GM20000 (cell line): Measurements from ENCODE around the gene OR52K2.
"Not testable (repeated sequence)": the region's sequence is repeated elsewhere in the genome, so short reads cannot be mapped to it uniquely, and the experiment has no call there.

Experiments
- DNase-seq: peaks from one replicate; pipeline ENCODE4 v3.0.0; 2012; ENCODE audit warnings: low spot score
- CTCF ChIP-seq: IDR thresholded peaks from 2 replicates; pipeline ENCODE4 v1.5.1; 2012; ENCODE audit warnings: mild to moderate bottlenecking, control low read depth; ENCODE audit errors: extremely low read depth, missing control alignments

The OR52K2 gene

DNA sequence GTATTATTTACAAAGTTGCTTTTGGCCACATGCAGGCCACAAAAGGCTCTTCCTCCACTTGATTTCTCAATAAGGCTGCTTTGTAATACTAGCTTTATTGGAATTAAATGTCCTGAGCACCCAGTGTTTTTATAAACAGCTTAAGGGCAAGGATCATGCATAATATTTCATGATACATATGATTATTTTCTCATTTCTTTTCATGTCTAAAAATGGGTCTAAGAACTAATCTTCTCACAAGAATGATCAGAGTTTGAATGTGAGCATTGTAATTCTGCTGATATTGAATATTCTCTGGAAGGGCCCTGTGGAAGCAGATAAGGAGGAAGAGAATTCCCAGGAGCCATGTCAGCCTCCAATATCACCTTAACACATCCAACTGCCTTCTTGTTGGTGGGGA, at the start of gene OR52K2:
Gene OR52K2 (plus strand): TSS at position 301 of the 400 bp plus-strand sequence. CDS start 45 bp downstream, at position 346.
- no peak for TF ChIP-seq CTCF
- DNase-seq = no peak

- DNase-seq = not testable (repeated sequence)
Observed at GRCh38 chr11:4406206-4406605, 42.9 kb upstream of the OR52K2 start.

GRCh38 chr11:4416306-4416705, 32.8 kb upstream of the OR52K2 start:
- TF ChIP-seq CTCF = no peak
- no peak for DNase-seq

DNA sequence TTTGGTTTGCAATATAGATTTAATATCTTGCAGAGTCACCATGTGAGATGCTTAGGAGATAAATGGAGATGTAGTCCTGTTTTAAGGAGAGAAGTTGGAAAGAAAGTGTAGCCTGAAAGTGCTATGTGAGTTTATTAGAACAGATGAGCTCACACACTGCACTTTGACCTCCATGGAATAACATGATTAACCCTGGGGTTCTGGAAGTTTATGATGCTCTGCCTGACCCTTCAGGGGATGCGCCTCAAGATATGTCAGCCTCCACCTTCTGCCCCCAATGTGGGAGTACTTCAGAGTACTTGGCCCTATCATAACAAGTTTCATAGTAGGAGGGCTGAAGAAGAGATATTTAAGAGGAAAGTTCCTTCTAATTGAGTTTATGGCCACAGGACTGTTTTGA, 32.3 kb upstream of the OR52K2 start:
- no peak for TF ChIP-seq CTCF
- DNase-seq = no peak

- TF ChIP-seq CTCF = no peak
- no peak for DNase-seq
Observed at GRCh38 chr11:4418403-4418802, 30.7 kb upstream of the OR52K2 start.

GRCh38 chr11:4430051-4430450, 19.0 kb upstream of the OR52K2 start:
- DNase-seq = no peak
- TF ChIP-seq CTCF = no peak

DNA sequence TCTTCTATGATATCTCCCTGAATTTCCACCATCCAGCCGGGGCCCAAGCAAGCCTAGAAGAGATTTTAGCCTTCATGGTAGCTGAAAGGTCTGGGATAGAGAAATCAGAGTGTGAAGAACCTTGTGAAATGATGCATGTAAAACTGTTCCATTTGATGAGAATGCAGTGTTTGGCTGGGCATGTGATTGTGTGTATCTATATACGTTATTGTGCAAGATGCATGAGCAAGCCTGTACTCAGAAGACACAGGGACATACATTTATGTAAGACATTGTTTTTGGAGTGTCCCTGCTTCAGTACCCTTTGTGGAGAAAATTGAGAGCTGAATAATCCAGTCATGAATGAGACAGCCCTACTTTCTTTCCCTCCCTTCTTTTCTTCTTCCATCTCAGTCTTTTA, 15.2 kb upstream of the OR52K2 start:
- no peak for DNase-seq

DNA sequence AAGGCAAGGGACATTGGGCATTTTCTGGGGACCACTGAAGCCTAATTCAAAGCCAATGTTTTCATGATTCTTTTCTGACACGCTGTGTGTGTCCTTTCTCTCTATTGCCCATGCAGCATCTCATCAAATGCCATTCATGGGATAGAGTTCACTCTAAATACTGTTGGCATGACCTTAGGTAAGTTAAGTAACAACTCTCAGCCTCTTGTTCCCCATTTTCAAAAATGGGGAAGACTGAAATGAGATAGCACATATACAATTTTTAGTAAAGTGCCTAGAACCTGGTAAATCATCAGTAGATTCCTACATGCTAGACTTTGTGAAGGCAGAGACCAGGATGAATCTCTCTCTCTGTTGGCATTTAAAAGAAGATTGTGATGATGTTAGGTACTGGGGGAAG, 12.7 kb upstream of the OR52K2 start:
- TF ChIP-seq CTCF = no peak
- DNase-seq = no peak

More for the DNA sequence above, 15.2 kb upstream of the OR52K2 start:
- TF ChIP-seq CTCF = no peak
